Measurements from ENCODE around the gene CAPZB. TPM values are rescaled to one million over a fixed set of nuclear protein-coding genes. Genes with fewer than 3 reads are reported as not detected.

The CAPZB gene
- total and polyA plus RNA-seq, 2 experiments from 2014 or later, result 229 to 494 TPM

DNA sequence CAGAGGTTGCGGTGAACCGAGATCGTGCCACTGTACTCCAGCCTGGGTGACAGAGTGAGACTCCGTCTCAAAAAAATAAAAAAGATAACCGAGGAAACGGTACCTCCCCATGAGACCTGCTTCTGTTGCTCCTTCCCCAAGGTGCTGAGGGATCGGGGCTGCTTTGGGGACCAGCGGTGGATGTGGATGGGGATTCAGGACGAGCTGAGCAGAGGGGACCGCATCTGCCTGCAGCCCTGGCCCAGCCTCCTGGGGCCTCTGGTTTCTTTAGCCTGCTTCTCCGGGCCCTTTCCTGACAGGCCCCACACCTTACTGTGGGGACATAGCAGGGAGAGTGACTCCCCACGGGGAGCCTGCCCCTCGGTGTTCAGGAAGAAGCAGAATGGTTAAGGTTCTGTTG is 156.2 kb downstream of the CAPZB start:
- Histone ChIP-seq H3K9me3 (ENCODE audit: low read depth) (no peaks in the 10 kb centered on the region), H3F3A (ENCODE audit: insufficient read depth) (no peaks in the 10 kb centered on the region; the same call in 1 of the 2 replicates), H4K20me1 (ENCODE audit: insufficient read depth) (no peaks in the 10 kb centered on the region), H3K27ac (no peak overlapping the region), H3K4me3 (no peak overlapping the region), H3K4me2 (ENCODE audit: unreplicated experiment) (no peak overlapping the region), H3K27me3 (replicated peaks; ENCODE audit: insufficient read depth) (no peaks in the 10 kb centered on the region), H2AFZ (no peak overlapping the region), H3K4me1 (ENCODE audit: insufficient read depth) (no peaks in the 10 kb centered on the region), H3K9ac (no peak overlapping the region), H3K9me2 (ENCODE audit: insufficient read depth) (no peaks in the 10 kb centered on the region), H3K36me3 (ENCODE audit: low read depth) (no peaks in the 10 kb centered on the region), H3K79me2 (ENCODE audit: insufficient read depth) (no peaks in the 10 kb centered on the region)
- WGBS, 2 experiments (ENCODE audit: low coverage in 1 of 2, low lambda C conversion rate in 2 of 2, missing lambda C conversion rate in 2 of 2), result 89 to 92% methylated on average over 12 to 13 of the region's 13 CpGs
- no peak for TF ChIP-seq EZH2 (IDR thresholded peaks at IDR 0.05; ENCODE audit: insufficient read depth, poor library complexity, severe bottlenecking)
- TF ChIP-seq EZH2phosphoT487 (IDR thresholded peaks at IDR 0.05; ENCODE audit: insufficient read depth, low read depth), result no peak
- DNase-seq, result no peak
- in situ Hi-C loops (cut with MboI), result no loop called here

GRCh38 chr1:19328486-19328885 is 156.9 kb downstream of the CAPZB start:
- H3K9ac ChIP-seq, result no peak overlapping the region
- in situ Hi-C loops (cut with MboI), result no loop called here
- WGBS, 2 experiments (ENCODE audit: low coverage in 1 of 2, low lambda C conversion rate in 2 of 2, missing lambda C conversion rate in 2 of 2), result 90 to 98% methylated on average over 9 to 18 of the region's 18 CpGs
- H3K9me2 ChIP-seq (ENCODE audit: insufficient read depth), result no peaks in the 10 kb centered on the region
- H3K4me3 ChIP-seq, result no peak overlapping the region
- no peak overlapping the region for H3K4me2 ChIP-seq (ENCODE audit: unreplicated experiment)
- no peaks in the 10 kb centered on the region; the same call in 1 of the 2 replicates for H3F3A ChIP-seq (ENCODE audit: insufficient read depth)
- H3K36me3 ChIP-seq (ENCODE audit: low read depth), result no peaks in the 10 kb centered on the region
- H3K27me3 ChIP-seq (replicated peaks; ENCODE audit: insufficient read depth), result no peaks in the 10 kb centered on the region
- no peaks in the 10 kb centered on the region for H3K9me3 ChIP-seq (ENCODE audit: low read depth)
- H4K20me1 ChIP-seq (ENCODE audit: insufficient read depth), result no peaks in the 10 kb centered on the region
- TF ChIP-seq EZH2phosphoT487 (IDR thresholded peaks at IDR 0.05; ENCODE audit: insufficient read depth, low read depth) (no peak), EZH2 (IDR thresholded peaks at IDR 0.05; ENCODE audit: insufficient read depth, poor library complexity, severe bottlenecking) (no peak)
- H3K4me1 ChIP-seq (ENCODE audit: insufficient read depth), result no peaks in the 10 kb centered on the region
- H2AFZ ChIP-seq, result no peak overlapping the region
- DNase-seq, result no peak
- no peak overlapping the region for H3K27ac ChIP-seq
- no peaks in the 10 kb centered on the region for H3K79me2 ChIP-seq (ENCODE audit: insufficient read depth)

- 84 to 88% methylated on average over 9 of the region's 9 CpGs for WGBS, 2 experiments (ENCODE audit: low coverage in 1 of 2, low lambda C conversion rate in 2 of 2, missing lambda C conversion rate in 2 of 2)
- no peaks in the 10 kb centered on the region for H3F3A ChIP-seq (ENCODE audit: insufficient read depth)
- H3K27me3 ChIP-seq (replicated peaks; ENCODE audit: insufficient read depth), result no peaks in the 10 kb centered on the region
- H2AFZ ChIP-seq, result no peak overlapping the region
- in situ Hi-C loops (cut with MboI), result no loop called here
- H3K4me3 ChIP-seq, result no peak overlapping the region
- no peak for DNase-seq
- no peak overlapping the region for H3K9ac ChIP-seq
- H3K9me3 ChIP-seq (ENCODE audit: low read depth), result no peaks in the 10 kb centered on the region
- H3K4me1 ChIP-seq (ENCODE audit: insufficient read depth), result no peaks in the 10 kb centered on the region
- no peaks in the 10 kb centered on the region for H3K36me3 ChIP-seq (ENCODE audit: low read depth)
- TF ChIP-seq EZH2phosphoT487 (IDR thresholded peaks at IDR 0.05; ENCODE audit: insufficient read depth, low read depth) (no peak), EZH2 (IDR thresholded peaks at IDR 0.05; ENCODE audit: insufficient read depth, poor library complexity, severe bottlenecking) (no peak)
- H3K27ac ChIP-seq, result no peak overlapping the region
- no peak overlapping the region for H3K4me2 ChIP-seq (ENCODE audit: unreplicated experiment)
- no peaks in the 10 kb centered on the region for H3K79me2 ChIP-seq (ENCODE audit: insufficient read depth)
- no peaks in the 10 kb centered on the region for H4K20me1 ChIP-seq (ENCODE audit: insufficient read depth)
- H3K9me2 ChIP-seq (ENCODE audit: insufficient read depth), result no peaks in the 10 kb centered on the region
Observed at GRCh38 chr1:19327736-19328135, 157.6 kb downstream of the CAPZB start.

DNA sequence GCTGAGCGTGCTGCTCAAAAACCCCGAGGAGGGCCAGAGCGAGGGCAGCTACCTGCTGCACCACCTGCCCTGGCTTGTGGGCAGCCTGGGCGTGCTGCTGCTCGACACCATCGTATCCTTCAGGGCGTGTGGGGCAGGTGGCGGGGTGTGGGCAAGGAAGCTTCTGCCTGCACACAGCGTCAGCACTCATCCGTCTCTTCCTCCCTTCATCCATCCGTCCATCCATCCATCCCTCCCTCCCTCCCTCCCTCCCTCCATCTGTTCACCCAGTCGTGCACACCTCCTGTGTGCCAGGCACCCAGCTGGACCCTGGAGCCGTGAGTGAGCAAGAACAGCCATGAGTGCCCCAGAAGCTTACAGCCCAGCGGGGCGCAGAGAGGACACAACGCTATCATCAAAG is 158.0 kb downstream of the CAPZB start:
- H3F3A ChIP-seq (ENCODE audit: insufficient read depth), result no peaks in the 10 kb centered on the region
- no peak overlapping the region for H2AFZ ChIP-seq

GRCh38 chr1:19326748-19327065 is 158.6 kb downstream of the CAPZB start:
- H4K20me1 ChIP-seq (ENCODE audit: insufficient read depth), result no peaks in the 10 kb centered on the region
- 97 to 100% methylated on average over 3 to 6 of the region's 6 CpGs for WGBS, 2 experiments (ENCODE audit: low coverage in 1 of 2, low lambda C conversion rate in 2 of 2, missing lambda C conversion rate in 2 of 2)
- H3K9ac ChIP-seq, result no peak overlapping the region

More for the DNA sequence above, 158.0 kb downstream of the CAPZB start:
- WGBS, 2 experiments (ENCODE audit: low coverage in 1 of 2, low lambda C conversion rate in 2 of 2, missing lambda C conversion rate in 2 of 2), result 85 to 88% methylated on average over 11 to 16 of the region's 16 CpGs
- no peaks in the 10 kb centered on the region for H3K79me2 ChIP-seq (ENCODE audit: insufficient read depth)
- H3K4me3 ChIP-seq, result no peak overlapping the region
- no peak overlapping the region for H3K9ac ChIP-seq
- TF ChIP-seq EZH2 (IDR thresholded peaks at IDR 0.05; ENCODE audit: insufficient read depth, poor library complexity, severe bottlenecking), result no peak
- TF ChIP-seq EZH2phosphoT487 (IDR thresholded peaks at IDR 0.05; ENCODE audit: insufficient read depth, low read depth), result no peak
- no peak overlapping the region for H3K4me2 ChIP-seq (ENCODE audit: unreplicated experiment)
- in situ Hi-C loops (cut with MboI), result no loop called here
- H3K27me3 ChIP-seq (replicated peaks; ENCODE audit: insufficient read depth), result no peaks in the 10 kb centered on the region
- H3K27ac ChIP-seq, result no peak overlapping the region
- no peaks in the 10 kb centered on the region for H3K9me3 ChIP-seq (ENCODE audit: low read depth)
- no peaks in the 10 kb centered on the region for H3K36me3 ChIP-seq (ENCODE audit: low read depth)
- no peaks in the 10 kb centered on the region for H4K20me1 ChIP-seq (ENCODE audit: insufficient read depth)
- no peaks in the 10 kb centered on the region for H3K9me2 ChIP-seq (ENCODE audit: insufficient read depth)
- DNase-seq, result no peak
- H3K4me1 ChIP-seq (ENCODE audit: insufficient read depth), result no peaks in the 10 kb centered on the region

More at GRCh38 chr1:19326748-19327065, 158.6 kb downstream of the CAPZB start:
- Histone ChIP-seq H3K27ac (no peak overlapping the region), H3K9me2 (ENCODE audit: insufficient read depth) (no peaks in the 10 kb centered on the region), H3F3A (ENCODE audit: insufficient read depth) (no peaks in the 10 kb centered on the region), H3K4me1 (ENCODE audit: insufficient read depth) (no peaks in the 10 kb centered on the region), H3K27me3 (replicated peaks; ENCODE audit: insufficient read depth) (no peaks in the 10 kb centered on the region), H2AFZ (no peak overlapping the region), H3K9me3 (ENCODE audit: low read depth) (no peaks in the 10 kb centered on the region), H3K4me3 (no peak overlapping the region), H3K79me2 (ENCODE audit: insufficient read depth) (no peaks in the 10 kb centered on the region), H3K36me3 (ENCODE audit: low read depth) (no peaks in the 10 kb centered on the region), H3K4me2 (ENCODE audit: unreplicated experiment) (no peak overlapping the region)
- DNase-seq, result no peak
- in situ Hi-C loops (cut with MboI), result no loop called here
- TF ChIP-seq EZH2phosphoT487 (IDR thresholded peaks at IDR 0.05; ENCODE audit: insufficient read depth, low read depth) (no peak), EZH2 (IDR thresholded peaks at IDR 0.05; ENCODE audit: insufficient read depth, poor library complexity, severe bottlenecking) (no peak)
